ENCODE measurements around the gene RSPH10B.
"Not testable (repeated sequence)": the region's sequence is repeated elsewhere in the genome, so short reads cannot be mapped to it uniquely, and the experiment has no call there.

RSPH10B gene

DNA sequence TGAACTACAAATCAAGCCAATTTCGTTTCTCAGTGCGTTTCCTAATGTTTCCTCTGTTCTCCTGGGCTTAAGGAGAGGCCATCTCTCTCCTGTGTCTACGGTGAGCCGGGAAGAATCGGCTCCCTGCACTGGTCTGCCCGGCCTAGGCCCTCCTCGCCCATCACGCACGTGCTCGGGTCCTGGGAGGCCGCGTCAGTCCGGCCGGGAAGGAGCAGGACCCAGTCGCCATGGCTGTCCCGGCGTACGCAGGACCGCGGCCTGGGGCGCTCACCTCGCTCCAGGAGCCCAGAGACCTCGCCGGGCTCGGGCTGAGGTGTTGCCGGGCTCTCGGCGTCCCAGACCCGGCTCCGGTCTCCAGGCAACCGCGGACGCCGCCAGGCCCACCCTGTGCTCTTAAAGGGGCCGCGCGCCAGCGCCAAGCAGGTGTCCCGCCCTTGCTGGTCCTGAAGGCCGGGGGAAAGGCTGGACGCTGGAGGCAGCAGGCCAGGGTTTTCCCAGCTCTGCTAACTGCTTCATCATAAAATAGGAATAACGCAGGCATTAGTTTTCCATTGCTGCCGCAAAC lies at the start of gene RSPH10B:
Gene RSPH10B, minus strand, starts transcription at position 343 of the 565 bp plus-strand sequence. CDS start 3,573 bp downstream, outside the sequence.
- not testable (repeated sequence) for DNase-seq

DNA sequence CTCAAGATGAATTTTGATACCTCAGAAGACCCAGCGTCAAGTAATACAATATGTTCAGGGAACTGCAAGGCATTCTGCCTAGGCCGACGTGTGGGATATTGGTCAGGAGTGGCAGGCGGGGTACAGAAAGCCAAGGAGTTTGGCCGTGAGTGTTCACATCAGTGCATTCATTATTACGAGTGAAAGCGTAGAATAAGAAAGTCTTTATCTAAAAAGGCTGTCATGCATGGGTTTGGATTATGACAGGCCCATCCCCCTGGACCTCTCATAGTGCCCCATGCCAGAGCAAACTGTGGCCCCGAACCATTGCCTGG lies 46.1 kb upstream of the RSPH10B start:
- DNase-seq: no peak

DNA sequence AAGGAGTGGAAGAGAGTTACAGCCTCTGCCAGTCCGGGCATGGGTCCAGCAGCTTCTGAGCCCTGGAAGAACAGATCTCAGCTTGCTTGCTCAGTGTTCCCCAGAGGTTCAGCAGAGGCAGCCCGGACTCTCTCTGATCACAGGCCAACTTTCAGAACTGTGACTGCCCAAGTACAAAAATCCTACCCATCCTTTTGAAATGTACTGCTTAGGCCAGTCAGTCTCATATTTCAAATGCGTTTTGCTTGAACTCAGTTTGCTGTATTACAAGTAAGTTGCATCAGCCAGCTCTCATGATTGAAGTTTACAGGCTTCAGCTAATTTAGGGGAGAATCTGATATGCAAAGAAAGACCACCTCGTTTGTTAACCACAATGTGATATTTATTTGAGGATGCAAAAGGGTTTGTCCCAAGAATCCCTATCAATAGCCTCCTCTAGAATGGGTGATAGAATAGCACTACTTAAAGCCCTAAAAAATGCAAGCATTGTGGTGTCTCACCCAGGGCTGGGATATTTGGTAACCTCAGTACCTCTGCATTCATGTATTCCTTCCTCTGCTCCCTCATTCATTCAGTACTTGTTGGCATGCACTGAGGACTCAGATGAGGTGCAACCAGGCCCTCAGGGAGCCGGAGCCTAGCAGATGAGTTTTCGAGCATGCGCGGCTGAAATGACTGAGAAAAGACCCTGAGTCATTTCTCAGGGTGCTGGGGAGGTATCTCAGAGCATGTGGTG lies 45.6 kb upstream of the RSPH10B start:
- DNase-seq: peak; percentile 68 to 85

DNA sequence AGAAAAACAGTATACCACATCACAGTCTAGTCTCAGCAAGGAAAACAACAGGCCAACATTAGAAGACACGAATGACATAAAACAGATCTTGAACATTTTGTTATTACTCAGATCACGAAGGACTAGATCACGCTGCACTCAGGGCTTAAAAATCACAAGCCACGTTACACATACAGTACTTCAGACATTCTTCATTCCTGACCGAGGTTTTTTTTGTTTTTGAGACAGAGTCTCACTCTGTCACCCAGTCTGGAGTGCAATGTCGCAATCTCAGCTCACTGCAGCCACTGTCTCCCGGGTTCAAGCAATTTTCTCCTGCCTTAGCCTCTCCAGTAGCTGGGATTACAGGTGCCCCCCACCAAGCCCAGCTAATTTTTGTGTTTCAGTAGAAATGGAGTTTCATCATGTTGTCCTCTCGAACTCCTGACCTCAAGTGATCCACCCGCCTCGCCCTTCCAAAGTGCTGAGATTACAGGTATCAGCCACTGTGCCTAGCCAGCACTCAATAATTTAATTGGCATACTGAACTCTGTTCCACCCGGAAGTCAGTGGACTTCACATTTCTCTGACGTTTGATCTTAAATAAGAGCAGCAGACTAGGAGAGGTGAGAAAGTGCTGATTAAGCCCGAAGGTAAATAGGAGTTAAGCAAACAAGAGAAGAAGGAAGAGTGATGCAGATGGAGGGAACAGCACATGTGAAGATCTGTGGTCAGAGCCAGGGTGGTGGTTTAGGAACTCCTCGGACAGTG lies 42.0 kb upstream of the RSPH10B start:
- no peak for DNase-seq

DNA sequence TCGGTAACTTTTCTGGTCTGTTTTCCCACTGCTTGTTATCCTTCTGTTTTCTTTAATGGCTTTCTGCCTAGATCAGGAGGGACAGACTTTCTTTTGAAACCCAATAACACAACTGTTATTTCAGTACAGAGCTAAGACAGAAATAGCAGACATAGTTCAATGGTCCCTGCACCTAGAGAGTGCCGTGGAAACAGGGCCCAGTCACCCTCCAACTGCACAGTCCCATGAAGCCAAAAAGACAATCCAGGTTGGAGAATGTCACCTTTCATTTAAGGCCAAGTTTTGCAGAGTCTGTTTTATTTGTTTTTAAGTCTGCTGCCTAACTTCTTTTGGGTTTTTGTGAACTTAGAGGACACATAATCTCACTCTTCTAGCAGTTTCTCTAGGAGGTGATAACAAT lies 41.1 kb upstream of the RSPH10B start:
- no peak for DNase-seq

DNA sequence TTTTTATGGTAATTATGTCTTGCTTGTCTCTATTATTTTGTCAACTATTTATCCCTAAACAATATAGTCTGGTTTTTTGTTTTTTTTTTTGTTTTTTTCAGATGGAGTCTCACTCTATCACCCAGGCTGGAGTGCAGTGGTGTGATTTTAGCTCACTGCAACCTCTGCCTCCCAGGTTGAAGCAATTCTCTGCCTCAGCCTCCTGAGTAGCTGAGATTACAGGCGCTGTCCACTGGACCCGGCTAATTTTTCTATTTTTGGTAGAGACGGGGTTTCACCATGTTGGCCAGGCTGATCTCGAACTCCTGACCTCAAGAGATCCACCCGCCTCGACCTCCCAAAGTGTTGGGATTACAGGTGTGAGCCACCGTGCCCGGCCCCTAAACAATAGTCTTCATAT lies 39.9 kb upstream of the RSPH10B start:
- DNase-seq: not testable (repeated sequence)

DNA sequence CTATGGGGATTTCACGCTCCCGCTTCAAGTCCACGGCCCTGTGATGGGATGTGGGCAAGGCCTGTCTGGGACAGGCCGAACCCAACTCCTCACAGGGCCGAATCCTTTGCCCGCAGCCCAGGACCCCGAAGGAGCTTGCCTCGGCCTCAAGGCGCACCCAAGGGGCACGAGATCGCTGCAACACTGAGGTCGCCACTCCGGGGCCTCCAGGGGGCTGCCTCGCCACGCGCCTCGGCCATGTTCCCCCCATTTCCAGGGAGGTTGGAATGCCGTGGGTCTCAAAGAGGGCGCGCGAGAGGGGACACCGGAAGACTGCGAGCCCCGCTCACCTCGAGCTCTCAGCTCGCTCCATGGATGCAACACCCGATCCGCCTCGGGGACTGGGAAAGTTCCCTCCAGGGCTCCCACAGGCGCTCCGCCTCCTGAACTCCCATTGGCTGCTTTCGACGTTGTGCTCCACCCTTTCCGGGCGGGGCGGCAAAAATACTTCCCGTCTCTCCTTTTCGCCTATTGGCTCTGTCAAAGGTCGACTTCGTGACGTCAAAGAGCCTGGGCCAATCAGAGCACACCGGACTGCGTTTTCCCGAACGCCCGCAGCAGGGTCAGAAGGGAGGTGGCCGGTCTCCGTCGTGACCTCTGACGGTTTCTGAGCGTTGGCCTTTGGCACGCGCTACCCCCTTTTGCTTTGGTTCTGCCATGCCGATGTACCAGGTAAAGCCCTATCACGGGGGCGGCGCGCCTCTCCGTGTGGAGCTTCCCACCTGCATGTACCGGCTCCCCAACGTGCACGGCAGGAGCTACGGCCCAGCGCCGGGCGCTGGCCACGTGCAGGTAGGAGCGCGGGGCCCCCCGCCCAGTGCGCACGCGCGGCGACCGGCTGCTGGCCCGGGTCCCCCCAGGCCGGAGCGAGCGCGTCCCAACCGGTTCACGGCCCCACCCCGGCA lies 38.5 kb upstream of the RSPH10B start, which contains the start of the genes AIMP2 and PMS2:
Gene AIMP2, plus strand, starts transcription at position 605 of the 944 bp plus-strand sequence. Its CDS starts 92 bp downstream, at position 697.
Gene PMS2, minus strand, starts transcription at position 382 of the 944 bp plus-strand sequence. Its CDS starts 30 bp downstream, at position 352.
- DNase-seq: peak; percentile 97 to 99

DNA sequence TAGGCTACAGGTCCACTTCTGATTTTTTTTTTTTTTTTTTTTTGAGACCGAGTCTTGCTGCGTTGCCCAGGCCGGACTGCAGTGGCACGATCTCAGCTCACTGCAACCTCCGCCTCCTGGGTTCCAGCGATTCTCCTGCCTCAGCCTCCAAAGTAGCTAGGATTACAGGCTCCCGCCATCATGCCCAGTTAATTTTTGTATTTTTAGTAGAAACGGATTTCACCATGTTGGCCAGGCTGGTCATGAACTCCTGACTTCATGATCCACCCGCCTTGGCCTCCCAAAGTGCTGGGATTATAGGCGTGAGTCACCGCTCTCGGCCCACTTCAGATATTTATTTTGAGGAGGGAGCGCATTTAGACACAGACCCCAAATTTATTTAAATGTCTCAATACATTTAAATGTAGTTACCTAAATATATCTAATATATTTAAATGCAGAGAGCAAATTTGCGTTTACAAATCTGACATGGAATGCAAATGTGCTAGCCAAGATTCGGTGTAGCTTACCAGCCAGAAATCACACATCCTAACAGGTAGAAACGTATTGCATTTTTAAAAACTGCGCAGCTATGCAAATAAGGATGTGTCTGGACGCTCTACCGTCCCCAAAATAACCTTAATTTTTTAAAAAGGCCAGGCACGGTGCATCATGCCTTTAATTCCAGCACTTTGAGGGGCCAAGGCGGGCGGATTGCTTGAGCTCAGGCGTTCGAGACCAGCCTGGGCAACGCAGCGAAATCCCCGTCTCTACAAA lies 37.5 kb upstream of the RSPH10B start:
- not testable (repeated sequence) for DNase-seq

DNA sequence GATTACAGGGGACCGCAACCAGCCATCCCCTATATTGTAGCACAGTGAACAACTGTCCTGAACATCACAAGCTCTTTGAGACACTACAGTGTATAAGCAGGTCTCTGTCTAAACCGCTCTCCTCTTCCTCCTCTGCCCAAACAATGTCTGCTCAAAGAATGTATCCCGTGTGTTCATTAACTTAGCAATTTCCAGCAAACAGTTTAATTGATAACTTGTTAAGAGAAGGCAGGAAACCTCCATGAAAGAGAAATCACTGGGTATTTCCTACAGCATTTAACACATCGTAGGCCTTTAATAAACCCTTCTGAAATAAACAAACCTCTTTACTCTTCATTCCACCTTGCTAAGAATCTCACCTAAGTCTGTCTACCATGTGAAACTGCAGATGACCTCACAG lies 36.9 kb upstream of the RSPH10B start:
- no peak for DNase-seq

DNA sequence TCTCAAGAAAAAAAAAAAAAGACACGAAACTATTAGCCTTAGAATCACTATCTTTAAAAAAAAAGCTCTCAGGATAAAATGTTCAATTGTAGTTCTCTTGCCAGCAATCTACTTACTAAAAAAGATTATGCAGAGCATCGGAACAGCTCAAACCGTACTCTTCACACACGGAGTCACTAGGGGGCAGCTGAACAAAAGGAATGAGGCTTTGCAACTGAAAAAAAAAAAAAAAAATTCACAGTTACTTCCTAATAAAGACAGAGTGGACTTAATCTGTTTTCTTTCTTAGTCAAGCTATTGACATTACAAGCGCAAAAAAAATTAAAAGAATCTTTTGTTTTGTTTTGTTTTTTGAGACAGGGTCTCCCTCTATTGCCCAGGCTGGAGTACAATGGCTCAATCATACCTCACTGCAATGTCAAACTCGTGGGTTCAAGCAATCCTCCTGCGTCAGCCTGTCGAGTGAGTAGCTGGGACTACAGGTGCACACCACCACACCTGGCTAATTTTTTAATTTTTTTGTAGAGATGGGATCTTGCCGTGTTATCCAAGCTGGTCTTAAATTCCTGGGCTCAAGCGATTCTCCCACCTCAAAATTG lies 26.8 kb upstream of the RSPH10B start:
- DNase-seq: peak in 1 of 2 experiments; percentile 58

DNA sequence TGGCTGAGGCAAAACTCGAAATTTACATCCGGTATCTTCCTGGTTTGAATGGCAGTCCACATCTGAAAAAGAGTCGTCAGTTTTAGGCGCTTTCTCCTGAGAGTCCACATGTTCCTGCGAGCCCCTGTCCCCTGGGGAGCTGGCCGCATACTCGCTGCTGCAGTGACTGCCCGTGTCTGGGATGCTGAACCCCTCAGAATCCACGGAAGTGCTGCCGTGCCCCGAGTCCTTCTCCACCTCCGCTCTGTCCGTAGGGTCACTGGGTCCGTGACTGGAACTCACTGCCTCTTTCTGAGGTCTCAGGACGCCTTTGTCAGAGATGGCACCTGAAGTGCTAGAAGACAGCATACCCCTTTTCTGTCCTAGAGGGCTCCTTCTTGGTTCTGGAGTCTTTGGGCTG lies 16.6 kb upstream of the RSPH10B start:
- DNase-seq: not testable (repeated sequence)

DNA sequence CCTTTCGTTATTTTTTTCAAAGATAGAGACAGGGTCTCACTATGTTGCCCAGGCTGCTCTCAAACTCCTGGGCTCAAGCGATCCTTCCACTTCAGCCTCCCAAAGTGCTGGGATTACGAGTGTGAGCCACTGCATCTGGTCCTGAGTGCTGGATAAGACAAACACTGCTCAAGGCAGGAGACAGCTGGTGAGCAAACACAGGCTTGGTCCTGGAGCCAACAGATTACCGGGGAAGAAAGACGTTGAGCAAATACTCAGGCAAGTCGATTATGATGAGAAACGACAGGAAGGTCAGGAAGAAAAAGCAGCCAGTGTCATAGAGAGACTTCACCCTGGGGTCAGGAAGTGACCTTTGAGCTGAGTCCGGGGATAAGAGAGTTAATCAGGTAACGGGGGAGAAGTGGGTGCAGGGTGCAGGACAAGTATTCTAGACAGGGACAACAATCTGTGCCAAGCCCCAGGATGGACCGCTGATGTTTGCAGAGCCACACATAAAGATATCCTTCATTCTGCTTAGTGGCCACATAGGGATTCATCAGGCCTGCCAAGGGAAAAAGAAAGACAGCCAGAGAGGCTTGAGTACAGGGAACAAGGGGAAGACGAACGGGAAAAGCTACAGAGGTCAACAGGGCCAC lies 9.3 kb upstream of the RSPH10B start:
- not testable (repeated sequence) for DNase-seq

DNA sequence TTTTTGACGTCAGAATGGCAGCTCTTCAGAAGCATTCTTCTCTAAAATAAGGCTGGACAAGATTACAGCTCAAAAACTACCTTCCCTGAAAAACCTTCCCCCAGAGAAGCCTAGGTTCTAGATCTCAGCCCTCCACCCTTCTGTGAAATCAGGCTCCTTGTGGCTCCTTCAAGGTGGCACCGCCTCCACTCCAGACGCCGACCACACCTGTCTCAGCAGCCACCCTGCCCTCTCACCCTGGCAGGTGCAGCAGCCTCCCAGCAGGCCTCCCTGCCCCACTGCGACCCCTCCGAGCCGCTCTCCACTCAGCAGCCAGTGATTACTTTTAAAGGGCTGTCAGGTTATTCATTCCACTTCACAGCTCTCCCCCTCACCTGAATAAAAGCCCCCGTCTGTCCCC lies 3.1 kb upstream of the RSPH10B start:
- DNase-seq: not testable (repeated sequence)

DNA sequence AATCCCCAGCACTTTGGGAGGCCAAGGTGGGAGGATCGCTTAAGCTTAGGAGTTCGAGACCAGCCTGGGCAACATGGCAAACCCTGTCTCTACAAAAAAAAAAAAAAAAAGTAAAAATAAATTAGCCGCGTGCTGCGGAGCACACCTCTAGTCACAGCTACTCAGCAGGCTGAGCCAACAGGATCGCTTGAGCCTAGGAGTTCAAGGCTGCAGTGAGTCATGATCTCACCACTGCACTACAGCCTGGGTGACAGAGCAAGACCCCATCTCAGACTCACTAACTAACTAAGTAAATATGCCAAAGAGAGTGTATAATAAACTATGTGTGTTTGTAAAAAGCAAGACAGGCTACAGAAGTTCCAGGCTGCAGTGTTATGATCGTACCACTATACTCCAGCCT lies 6.7 kb downstream of the RSPH10B start:
- not testable (repeated sequence) for DNase-seq

DNA sequence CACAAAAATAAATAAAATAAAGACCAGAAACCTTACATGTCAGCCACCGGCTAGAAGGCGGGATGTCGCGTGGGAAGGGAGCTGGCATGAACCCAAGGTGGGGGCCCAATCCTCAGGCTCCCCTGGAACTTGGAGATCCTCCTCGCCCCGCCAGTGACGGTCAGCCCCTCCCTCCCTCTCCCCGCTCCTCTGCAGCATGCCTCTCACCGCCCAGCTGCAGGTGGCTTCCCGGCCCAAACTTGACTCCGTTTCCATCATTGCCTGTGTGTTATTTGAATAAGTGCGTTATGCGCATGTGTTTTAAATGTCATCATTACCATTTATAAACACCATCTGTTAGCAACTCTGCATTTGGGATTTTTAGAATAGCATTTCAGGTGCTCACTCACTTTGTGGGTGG lies 7.3 kb downstream of the RSPH10B start:
- not testable (repeated sequence) for DNase-seq

DNA sequence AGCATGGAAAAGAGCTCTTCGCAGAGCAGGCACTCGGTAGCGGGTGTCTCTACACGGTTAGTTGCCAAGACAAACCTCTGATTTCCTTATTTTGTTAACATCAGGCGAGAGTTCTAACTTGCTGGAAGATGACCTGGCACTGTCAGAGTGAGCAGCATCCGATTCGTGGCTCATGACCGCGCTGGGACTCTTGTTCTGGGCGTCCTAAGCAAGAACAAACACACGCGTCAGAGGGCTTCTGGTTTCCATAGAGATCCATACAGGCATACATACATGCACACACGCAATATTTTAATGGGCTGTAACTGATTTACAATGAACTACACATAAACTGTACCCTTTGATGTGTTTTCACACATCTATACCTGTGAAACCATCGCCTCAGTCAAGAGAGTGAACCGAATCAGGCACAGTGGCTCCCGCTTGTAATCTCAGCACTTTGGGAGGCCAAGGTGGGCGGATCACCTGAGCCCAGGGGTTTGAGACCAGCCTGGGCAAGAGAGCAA lies 35.5 kb downstream of the RSPH10B start:
- not testable (repeated sequence) for DNase-seq

DNA sequence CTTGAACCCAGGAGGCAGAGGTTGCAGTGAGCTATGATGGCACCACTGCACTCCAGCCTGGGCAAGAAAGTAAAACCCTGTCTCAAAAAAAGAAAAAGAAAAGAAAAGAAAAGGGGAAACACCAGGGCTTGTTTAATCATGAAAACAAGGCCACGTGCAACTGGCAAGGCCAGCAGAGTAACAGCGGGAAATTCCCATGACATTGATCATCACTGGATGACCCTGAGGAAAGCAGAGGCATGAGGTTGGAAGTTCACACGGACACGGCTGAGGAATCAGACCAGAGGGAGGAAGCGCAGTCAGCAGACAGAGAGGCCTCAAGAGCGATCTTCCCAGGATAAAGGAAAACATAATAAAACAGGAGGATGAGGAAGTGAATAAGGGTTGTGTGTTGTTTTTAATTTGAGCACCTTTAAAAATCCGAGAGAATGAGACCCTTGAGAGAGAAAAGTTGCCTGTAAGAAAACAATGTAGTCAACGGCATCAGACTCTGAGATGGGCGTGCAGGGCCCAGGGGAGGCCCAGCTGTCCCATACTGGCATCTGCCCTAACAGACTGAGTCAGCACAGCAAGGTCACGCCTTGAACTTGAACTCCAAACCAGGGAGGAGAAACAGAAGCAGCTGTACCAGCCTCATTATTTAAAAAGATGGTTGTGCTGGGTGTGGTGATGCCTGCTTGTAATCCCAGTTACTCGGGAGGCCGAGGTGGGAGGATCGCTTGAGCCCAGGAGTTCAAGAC lies 38.4 kb downstream of the RSPH10B start:
- DNase-seq: not testable (repeated sequence)

DNA sequence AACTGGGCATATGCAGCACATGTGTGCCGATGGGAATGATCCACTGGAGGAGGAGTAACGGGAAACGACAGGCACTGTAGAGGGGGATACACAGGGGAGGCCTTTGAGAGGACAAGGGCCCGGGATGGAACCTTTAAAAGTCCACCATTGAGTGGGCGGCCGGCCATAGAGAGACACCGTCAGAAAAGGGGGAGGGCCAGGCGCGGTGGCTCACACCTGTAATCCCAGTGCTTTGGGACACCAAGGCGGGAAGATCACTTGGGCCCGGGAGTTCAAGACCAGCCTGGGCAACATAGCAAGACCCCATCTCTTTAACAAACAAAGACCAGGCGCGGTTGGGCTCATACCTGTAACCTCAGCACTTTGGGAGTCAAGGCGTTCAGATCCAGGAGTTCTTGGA lies 39.2 kb downstream of the RSPH10B start:
- not testable (repeated sequence) for DNase-seq

DNA sequence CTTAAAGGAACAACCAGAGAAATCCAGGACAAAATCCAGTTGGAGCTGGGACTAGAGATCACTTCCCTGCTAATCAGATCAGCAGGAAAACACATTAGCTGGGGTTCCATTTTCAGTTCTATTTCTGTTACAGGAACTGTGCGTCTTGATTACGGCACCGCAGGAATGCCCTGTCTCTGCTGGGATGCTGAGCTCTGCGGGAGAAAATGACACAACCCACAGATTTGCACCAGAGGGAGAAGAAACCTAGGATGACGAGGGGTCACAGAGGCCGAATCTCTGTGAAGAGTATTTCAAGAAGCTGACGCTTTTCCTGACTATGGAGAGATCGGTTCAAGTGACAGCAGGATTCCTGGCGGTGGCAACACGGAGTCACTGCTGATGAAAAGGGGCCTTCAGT lies 40.2 kb downstream of the RSPH10B start:
- not testable (repeated sequence) for DNase-seq
